Left colon (tissue), 2 donors: ENCODE data around the gene DNAH14. TPM values are rescaled to one million over a fixed set of nuclear protein-coding genes. Genes with fewer than 3 reads are reported as not detected.
"Not testable (repeated sequence)": the region's sequence is repeated elsewhere in the genome, so short reads cannot be mapped to it uniquely, and the experiment has no call there.

Source experiments
- ATAC-seq: fragments of 200-7000 bp; cut with Tn5 transposase; one replicate; pipeline ENCODE4 v1.9.1; 2020; ENCODE audit warnings: mild to moderate bottlenecking, moderate library complexity
- DNase-seq, 2 donors: peaks; one replicate each; pipeline ENCODE4 v3.0.0-alpha.2; 2020
- intact Hi-C, 2 donors: fragments of 100-400 bp; cut with DNase I in 1 of 2; cut with micrococcal nuclease in 1 of 2; formaldehyde crosslinking; loops; one replicate each; pipeline versions ENCODE4 v1.11.2 to v1.14.0; 2022; cut with DNase I, micrococcal nuclease
- total RNA-seq, 2 donors: library from RNA; stranded (reverse); fragmentation: NEBNext Ultra II Directional; extraction: Animal tissue kit (Norgen Biotek cat#: 25700); gene quantifications; one replicate each; pipeline ENCODE4 v1.2.1, GENCODE V29; 2021
- donor health status: DM: no; HTN: no; CAD: no.
- donor health status: DM: yes; HTN: yes; CAD: no.

Gene DNAH14
- total RNA-seq, 2 donors from 2014 or later: 7.2 to 12.3 TPM

DNA sequence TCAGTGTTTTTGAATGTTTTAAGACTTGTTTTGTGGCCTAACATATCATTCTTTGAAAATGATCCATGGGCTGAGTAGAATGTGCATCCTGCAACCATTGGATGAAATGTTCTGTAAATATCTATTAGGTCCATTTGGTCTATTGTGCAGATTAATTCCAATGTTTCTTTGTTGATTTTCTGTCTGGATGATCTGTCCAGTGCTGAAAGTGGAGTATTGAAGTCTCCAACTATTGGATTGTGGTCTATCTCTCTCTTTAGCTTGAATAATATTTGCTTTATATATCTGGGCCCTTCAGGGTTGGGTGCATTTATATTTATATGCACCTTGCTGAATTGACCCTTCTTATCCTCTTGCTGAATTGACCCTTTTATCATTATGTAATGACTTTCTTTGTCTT lies 181.5 kb downstream of the DNAH14 start:
- ATAC-seq: no peak
- intact Hi-C loops: no loop called here

DNA sequence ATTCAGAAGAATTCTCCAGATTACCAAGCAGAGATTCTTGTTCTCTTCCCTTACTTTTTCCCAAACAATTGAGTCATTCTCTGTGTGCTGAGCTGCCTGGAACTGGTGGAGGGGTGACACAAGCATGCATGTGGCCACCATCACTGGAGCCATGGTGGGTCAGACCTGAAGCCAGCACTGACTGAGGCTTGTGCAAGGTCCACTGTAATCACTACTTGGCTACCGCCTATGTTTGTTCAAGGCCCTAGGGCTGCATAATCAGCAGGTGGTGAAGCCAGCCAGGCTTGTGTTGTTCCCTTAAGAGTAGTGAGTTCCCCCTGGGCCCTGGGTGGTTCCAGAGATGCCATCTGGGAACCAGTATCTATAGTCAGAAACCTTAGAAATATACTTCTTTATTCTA lies 183.8 kb downstream of the DNAH14 start:
- intact Hi-C loops: no loop called here
- DNase-seq (no peak), ATAC-seq (no peak)

More for the DNA sequence above, 181.5 kb downstream of the DNAH14 start:
- no peak for DNase-seq

DNA sequence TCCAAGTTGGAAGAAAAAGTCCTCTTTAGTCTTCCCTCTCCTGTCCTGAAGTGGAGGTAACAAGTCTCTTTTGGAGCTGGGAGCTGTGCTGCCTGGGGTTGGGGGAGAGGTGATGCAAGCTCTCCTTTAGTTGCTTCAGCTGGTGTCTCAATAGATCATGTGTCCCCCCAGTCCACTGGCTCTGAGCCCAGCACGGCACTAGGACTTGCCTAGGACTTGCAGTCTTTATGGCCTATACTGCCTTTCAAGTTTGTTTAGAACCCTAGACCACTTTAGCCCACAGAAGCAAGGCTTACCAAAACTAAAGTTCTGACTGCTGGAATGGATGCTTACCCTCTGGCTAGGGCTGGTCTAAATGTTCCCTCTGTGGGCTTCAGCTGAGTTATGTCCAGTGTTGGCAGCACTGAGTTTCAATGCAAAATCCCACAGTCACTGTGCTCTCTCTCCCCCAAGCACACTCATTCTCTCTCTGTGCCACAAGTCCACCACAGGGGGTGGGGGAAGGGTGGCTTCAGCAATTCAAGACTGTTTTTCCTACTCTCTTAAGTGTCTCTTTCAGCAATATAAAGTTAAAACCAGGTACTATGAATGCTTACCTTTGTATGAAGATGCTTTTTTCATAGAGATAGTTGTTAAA lies 185.0 kb downstream of the DNAH14 start:
- intact Hi-C loops: no loop called here
- ATAC-seq (no peak), DNase-seq (no peak)

DNA sequence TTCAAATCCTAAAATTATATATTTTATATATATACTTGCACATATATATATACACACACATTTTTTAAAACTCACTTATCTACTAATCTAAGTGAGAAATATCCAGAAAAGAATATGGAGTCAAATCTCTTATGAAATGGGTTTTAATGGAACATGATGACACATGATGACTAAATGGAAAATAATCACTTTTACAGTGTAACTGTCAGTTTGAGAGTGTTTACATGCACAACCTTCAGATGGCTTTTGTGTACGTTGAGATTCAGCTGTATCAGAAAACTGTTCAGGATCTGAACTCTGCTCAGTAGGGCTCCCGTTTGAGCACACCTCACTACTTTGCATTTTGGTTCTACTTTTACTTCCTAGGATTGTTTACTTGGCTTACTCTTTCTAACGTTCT lies 189.8 kb downstream of the DNAH14 start:
- no peak for DNase-seq
- intact Hi-C loops: no loop called here
- no peak for ATAC-seq

DNA sequence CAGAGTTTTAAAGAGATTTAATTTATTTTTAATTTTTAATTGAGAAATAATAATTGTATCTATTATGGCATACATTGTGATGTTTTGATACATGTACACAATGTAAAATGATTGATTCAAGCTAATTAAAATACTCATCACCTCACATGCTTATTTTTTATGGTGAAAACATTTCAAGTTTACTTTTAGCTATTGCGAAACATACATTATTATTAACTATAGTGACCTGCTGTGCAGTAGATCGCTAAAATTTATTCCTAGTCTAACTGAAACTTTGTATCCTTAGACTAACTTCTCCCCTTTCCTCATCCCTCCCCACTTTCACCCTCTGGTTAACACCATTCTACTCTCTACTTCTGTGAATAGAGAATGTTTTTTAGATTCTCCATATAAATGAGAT lies 191.6 kb downstream of the DNAH14 start:
- intact Hi-C loops: no loop called here
- no peak for ATAC-seq

DNA sequence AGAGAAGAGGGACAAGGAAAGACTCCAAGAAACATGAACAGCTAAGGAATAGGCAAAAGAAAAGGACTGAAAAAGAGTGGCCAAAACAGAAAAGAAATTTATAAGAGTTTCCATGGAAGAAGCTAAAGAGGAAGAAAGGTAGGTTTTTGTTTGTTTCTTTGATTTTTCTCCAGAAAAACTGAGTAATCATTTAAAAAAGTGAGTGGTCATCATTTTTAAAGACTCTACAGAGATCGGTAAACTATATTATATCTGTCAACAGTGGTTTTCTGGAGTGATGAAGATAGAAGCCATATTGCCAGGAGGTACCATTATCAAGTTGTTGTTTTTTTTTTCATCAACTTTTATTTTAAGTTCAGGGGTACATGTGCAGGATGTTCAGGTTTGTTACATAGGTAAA lies 202.4 kb downstream of the DNAH14 start:
- intact Hi-C loops: no loop called here
- ATAC-seq: no peak

More for the DNA sequence above, 191.6 kb downstream of the DNAH14 start:
- DNase-seq: no peak

DNA sequence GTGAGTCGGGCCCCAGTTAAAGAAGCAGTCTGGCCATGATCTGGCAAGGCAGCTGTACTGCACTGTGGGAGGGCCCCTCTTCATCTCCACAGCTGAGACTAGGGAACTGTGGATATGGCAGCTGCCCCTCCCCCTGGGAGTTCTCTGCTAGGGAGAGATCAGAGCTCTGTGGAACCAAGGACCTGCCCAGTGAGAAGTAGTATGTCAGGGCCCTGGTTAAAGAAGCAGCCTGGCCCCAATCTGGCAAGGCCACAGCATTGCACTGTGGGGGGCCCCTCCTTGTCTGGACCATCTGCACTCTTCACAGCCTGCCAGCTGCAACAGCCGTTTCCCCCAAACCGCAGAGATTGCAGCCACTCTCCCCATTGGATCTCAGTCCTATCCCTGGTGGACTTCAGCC lies 208.5 kb downstream of the DNAH14 start:
- intact Hi-C loops: no loop called here
- ATAC-seq (no peak), DNase-seq (no peak)

More for the DNA sequence above, 202.4 kb downstream of the DNAH14 start:
- no peak for DNase-seq

DNA sequence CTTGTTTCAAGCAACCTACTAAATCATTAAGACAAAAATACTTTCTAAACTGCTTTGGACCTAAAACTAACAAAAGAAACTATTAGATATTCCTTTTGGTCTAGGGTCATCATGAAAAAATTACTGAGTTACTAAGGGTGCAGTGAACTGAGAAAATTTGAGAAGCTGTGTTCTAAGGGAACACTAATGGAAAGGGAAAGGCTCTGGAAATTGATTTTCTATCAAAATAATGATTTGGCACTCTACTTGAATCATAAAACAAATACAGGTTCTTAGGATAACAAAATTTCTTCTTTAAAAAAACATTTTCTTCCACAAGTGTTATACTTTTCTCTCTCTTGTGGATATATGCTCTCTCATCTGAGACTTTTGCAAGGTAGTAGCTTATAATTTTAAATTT lies 213.5 kb downstream of the DNAH14 start:
- intact Hi-C loops: no loop called here
- no peak for DNase-seq
- ATAC-seq: no peak

DNA sequence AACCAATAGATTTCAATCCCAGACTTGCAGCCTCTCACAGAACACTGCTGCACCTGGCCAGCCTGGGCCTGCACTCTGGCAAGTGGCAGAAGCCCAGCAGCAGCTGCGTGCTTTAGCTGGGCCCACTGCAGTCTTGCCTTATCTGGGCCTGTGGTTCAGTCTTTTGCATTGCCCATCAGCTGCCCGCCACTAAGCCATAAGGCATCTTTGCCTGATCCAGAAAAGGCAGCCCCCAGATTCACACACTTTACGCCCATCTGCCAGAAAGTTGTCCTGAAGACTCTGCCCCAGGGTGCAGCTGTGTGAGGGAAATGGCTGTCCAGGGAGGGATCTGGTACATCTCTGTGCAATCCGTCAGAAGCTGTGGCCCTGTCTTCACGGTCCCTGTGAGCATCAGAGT lies 217.0 kb downstream of the DNAH14 start:
- intact Hi-C loops: no loop called here
- no peak for ATAC-seq
- DNase-seq: no peak

DNA sequence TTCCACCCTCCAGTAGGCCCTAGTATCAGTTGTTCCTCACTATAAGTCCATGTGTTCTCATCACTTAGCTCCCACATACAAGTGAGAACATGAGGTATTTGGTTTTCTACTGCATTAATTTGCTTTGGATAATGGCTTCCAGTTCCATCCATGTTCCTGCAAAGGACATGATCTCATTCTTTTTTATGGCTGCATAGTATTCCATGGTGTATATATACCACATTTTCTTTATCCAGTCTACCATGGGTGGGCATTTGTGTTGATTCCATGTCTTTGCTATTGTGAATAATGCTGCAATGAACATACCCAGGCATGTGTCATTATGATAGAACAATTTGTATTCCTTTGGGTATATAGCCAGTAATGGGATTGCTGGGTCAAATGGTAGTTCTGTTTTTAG lies 218.3 kb downstream of the DNAH14 start:
- intact Hi-C loops: not testable (repeated sequence)

DNA sequence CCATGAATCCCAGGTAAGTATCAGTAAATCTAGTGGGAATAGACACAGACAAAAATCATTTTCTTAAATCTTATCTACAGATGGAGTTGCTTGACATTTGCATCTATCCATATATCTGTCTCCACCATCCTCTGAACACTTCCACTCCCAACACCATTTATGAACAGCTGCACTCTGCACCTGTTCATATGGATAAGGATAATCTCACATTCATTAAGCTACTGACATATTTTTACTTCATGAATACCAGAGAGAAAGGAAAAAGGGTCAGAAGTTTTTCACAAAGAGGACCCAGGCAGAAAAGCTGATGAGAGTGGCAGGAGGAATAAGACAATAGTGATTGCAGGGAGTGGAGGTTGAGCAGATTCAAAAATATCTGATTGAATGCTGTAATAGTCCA lies 222.6 kb downstream of the DNAH14 start:
- ATAC-seq (no peak), DNase-seq (no peak)
- intact Hi-C loops: no loop called here

More for the DNA sequence above, 218.3 kb downstream of the DNAH14 start:
- ATAC-seq, DNase-seq: not testable (repeated sequence)

DNA sequence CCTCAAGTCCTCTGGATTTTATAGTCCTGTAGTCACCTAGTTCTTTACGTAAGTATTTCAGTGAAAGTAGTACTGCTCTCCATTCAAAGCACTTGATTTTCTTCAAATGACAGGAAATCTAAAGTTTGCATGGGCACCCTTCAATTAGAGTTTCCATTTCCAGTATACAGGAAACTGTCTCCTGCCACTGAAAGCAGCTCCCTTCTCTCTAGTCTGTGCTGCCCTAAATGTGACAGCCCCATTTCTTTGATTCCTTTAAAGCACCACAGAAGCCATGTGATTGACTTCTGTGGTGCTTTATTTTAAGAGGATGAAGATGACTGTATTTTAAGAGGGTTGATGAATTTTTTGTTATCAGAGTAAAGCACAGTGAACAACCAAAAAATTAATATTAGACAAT lies 226.1 kb downstream of the DNAH14 start:
- ATAC-seq: no peak
- intact Hi-C loops: no loop called here
- no peak for DNase-seq

DNA sequence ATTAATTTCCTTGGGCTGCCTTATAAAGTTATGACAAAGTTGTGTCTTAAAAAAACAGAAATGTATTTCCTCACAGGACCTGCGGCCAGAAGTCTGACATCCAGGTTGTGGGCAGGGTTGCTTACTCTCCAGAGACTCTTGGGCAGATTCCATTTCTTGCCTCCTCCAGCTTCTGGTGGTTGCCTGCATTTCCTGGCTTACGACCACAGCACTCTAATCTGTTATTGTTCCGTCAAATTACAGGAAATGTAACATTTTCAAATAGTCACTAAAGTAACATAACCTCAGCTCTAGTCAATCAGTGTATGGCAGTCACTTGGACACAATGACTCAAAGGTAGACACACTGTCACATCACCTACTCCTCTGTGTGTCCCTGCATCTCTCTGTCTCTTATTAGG lies 226.8 kb downstream of the DNAH14 start:
- DNase-seq (no peak), ATAC-seq (no peak)
- intact Hi-C loops: no loop called here

DNA sequence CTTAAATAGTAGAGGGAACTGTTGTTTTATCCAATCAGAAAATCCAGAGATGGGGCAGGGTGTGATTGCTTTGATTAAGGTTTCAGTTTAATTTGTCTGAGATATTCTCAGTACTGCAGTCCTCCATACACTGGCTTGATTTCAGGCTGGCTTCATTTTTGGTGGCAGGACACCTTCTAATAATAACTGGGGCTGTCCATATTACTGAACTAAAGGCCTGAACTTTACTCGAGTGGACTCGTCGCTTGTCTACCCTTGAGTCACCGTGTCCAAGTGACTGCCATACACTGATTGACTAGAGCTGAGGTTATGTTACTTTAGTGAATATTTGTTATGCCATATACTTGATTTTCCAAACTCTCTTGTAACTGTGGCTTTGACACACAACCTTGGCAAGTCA lies 228.8 kb downstream of the DNAH14 start:
- no peak for DNase-seq
- intact Hi-C loops: no loop called here
- no peak for ATAC-seq

DNA sequence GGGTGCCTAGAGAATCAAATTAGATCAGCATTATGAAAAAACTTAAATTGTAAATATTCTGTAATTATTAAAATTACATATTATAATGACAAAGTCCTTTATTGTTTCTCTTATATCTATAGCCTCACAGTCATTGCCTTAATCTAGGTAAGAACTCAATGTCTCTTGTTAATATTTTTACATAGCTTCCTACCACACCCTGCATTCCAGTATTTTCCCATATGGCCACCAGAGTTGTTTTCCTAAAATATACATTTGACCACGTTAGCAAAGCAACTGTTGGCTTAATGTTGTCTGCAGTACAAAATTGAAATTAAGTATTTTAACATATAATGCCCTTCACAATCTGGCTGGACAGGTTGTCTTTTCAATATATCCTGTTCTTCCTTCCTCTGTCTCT lies 230.3 kb downstream of the DNAH14 start:
- ATAC-seq (no peak), DNase-seq (no peak)
- intact Hi-C loops: no loop called here

DNA sequence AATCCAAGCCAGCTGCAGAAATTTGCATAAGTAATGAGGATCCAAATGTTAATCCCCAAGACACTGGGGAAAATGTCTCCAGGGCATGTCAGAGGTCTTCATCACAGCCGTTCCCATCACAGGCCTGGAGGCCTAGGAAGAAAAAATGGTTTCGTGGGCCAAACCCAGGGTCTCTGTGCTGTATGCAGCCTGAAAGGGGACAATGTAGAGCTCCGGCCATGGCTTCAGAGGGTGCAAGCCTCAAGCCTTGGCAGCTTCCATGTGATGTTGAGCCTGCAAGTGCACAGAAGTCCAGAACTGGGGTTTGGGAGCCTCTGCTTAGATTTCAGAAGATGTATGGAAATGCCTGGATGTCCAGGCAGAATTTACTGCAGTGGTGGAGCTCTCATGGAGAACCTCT lies 247.9 kb downstream of the DNAH14 start:
- ATAC-seq, intact Hi-C loops, DNase-seq: not testable (repeated sequence)

DNA sequence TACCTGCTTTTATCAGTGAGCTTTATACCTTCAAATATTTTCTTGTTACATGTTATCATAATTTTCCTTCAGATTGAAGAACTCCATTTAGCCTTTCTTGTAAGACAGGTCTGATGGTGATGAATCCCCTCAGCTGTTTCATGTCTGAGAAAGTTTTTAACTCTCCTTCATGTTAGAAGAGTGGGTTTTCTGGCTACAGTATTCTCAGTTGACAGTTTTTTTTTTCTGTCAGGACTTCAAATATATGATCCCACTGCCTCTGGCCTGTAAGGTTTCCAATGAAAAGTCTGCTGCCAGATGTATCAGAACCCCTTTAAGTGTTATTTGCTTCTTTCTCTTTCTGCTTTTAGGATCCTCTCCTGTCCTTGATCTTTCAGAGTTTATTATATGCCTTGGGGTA lies 250.2 kb downstream of the DNAH14 start:
- DNase-seq (no peak), ATAC-seq (no peak)
- intact Hi-C loops: no loop called here

DNA sequence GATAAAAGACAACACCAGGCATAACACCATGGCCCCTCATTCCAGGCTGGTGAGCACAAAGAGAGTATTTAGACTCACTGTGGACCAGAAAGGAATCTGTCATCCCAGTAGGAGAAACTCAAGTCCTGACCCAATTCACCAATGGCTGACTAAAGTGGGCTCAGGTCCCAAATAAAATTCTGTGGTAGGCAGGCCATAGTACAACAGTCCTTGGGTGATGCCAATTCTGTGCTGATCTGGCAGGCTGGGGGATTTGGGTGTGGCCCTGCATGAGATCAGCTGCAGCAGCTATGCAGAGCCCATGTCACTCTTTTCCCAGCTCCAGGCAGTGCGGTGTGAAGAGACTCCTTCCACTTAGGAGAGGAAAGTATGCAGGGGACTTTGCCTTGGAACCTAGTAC lies 253.2 kb downstream of the DNAH14 start:
- intact Hi-C loops: no loop called here
- DNase-seq (no peak), ATAC-seq (no peak)

DNA sequence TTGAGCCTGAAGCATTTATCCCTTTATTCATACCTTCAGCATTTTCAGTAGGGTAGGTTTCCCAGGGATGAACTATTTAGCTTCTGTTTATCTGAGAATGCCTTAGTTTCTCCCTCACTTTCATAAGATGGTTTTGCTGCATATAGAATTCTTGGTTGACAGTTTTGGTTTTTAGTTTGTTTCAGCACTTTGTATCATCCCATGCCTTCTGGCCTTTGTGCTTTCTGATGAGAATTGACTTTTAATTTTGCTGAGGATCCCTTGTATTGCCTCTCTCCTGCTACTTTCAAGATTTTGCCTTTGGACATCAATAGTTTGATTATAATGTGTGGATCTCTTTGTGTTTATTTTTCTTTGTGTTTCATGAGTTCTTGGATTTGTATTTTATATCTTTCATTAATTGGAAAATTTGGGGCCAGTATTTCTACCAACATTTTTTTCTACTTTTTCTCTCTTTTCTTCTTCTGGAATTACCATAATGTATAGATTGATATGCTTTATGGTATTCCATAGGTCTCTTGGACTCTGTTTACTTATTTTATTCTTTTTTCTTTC lies 261.8 kb downstream of the DNAH14 start:
- ATAC-seq (no peak), DNase-seq (no peak)
- intact Hi-C loops: no loop called here

DNA sequence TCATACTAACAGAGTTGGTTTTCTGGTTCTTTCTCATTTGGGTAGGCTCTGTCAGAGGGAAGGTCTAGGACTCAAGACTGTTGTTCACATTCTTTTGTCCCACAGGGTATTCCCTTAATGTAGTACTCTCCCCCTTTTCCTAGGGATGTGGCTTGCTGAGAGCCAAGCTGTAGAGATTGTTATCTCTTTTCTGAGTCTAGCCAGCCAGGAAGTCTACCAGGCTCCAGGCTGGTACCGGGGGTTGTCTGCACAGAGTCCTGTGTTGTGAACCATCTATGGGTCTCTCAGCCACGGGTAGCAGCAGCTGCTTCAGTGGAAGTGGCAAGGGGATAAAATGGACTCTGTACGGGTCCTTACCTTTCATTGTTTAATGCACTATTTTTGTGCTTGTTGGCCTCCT lies 272.0 kb downstream of the DNAH14 start:
- intact Hi-C loops: no loop called here
- DNase-seq (no peak), ATAC-seq (no peak)

DNA sequence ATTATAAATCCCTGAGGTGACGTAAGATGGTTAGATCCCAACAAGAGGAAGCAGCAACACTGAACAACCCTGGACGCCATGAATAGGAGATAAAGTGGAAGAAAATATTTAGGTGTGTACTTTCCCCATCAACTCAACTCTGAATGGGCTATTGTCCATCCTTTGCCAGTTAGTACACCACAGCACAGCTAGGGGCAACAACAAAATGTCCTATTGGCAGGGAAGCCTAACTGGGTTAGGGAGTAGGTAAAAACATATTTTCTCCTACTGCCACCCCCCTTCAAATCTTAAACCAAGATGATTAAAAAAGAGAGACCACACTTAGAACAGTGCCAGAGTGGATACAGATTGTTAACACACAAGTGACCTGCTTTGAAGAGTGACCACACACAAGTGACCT lies 278.3 kb downstream of the DNAH14 start:
- intact Hi-C loops: no loop called here
- no peak for DNase-seq
- ATAC-seq: no peak
